Gastroesophageal sphincter (tissue), 4 donors: ENCODE measurements around the gene PITPNM1. TPM values are rescaled to one million over a fixed set of nuclear protein-coding genes. Genes with fewer than 3 reads are reported as not detected.
"Not testable (repeated sequence)": the region's sequence is repeated elsewhere in the genome, so short reads cannot be mapped to it uniquely, and the experiment has no call there.

ENCODE experiments used
- ATAC-seq: fragments of 150-250 bp; one replicate; pipeline ENCODE4 v1.9.1; 2016; ENCODE audit warnings: mild to moderate bottlenecking, moderate library complexity
- H3K27ac ChIP-seq, 4 donors: fragments of 200-600 bp; sonication (generic) in 3 of 4; 1 replicate in 3 of 4; 2 replicates in 1 of 4; pipeline ENCODE4 v1.5.1; 2016 to 2019
- H3K27me3 ChIP-seq: fragments of 200-600 bp; sonication (generic); one replicate; pipeline ENCODE4 v1.5.1; 2019
- H3K36me3 ChIP-seq, 2 donors: fragments of 200-600 bp; sonication (generic); one replicate each; pipeline ENCODE4 v1.5.1; 2019; ENCODE audit warnings: control low read depth in 1 of 2
- H3K4me1 ChIP-seq, 3 donors: fragments of 200-600 bp; sonication (generic); 1 replicate in 2 of 3; 2 replicates in 1 of 3; pipeline ENCODE4 v1.5.1; 2016 to 2019; ENCODE audit warnings: control low read depth in 2 of 3
- H3K4me3 ChIP-seq, 2 donors: fragments of 200-600 bp; sonication (generic); one replicate each; pipeline ENCODE4 v1.5.1; 2019; ENCODE audit warnings: mild to moderate bottlenecking in 1 of 2, moderate library complexity in 1 of 2
- H3K9me3 ChIP-seq, 3 donors: fragments of 200-600 bp; sonication (generic); one replicate each; pipeline ENCODE4 v1.5.1; 2017 to 2019; ENCODE audit warnings: control low read depth in 2 of 3
- EP300 ChIP-seq: sonication (generic); formaldehyde crosslinking; IDR thresholded peaks from one replicate; pipeline ENCODE4 v1.6.1; 2017; ENCODE audit warnings: antibody characterized with exemption, mild to moderate bottlenecking
- POLR2A ChIP-seq, 2 donors: fragments of 450-650 bp; IDR thresholded peaks; one replicate each; pipeline ENCODE4 v1.6.1; 2017; ENCODE audit warnings: antibody characterized with exemption in 2 of 2, mild to moderate bottlenecking in 2 of 2, moderate library complexity in 1 of 2
- POLR2AphosphoS5 ChIP-seq: sonication (generic); formaldehyde crosslinking; IDR thresholded peaks from one replicate; pipeline ENCODE4 v1.6.1; 2017; ENCODE audit warnings: antibody characterized with exemption
- WGBS, 2 donors: methylation state at CpG; one replicate each; pipeline ENCODE4 v1.1.5; 2018; ENCODE audit warnings: low coverage in 1 of 2; 5-methylcytosine and 5-hydroxymethylcytosine counted together
- total RNA-seq, 4 donors: library from RNA; depleted of rRNA; stranded (reverse); fragments of >200 nt; gene quantifications; one replicate each; pipeline ENCODE4 v1.1.0, GENCODE V29; 2016
- TF ChIP-seq, protein P1 (sequence below), 4 experiments: fragments of 200-600 bp in 2 of 4; fragments of 450-650 bp in 2 of 4; sonication (generic) in 1 of 4; IDR thresholded peaks; one replicate each; pipeline ENCODE4 v1.5.1; 2017 to 2019; ENCODE audit warnings: antibody characterized with exemption in 4 of 4, mild to moderate bottlenecking in 2 of 4, moderate library complexity in 2 of 4

Gene PITPNM1
- total RNA-seq, 4 donors from 2014 or later, result 9.5 to 18.7 (median 15.4) TPM

DNA sequence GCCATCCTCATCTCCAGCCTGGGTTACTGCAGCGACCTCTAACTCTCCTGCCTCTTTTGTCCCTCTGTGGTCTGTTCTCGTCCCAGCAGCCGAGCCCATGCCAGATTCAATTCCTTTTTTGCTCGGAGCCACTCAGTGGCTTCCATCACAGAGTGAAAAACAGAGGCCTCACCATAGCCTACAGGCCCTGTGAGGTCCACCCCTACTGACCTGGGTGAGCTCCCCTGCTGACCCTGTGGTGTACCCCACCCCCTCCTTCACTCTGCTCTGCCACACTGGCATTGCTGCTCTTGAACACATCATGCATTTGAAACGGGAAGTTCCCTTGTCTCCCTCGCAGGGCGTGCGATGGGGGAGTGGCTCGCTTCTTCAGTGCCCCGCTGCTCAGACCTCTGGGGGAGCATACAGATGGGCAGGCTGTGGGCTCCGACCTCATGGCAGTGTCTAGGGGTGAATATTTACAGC, 20.3 kb downstream of the PITPNM1 start:
- Histone ChIP-seq H3K4me1 (peaks cover 0 to 42% (median 18%) of the 10 kb centered on the region in 3 donors), H3K9me3 (no peaks in the 10 kb centered on the region), H3K4me3 (no peak overlapping the region), H3K27ac (peak overlapping the region in 1 of 4 donors; percentile 2), H3K36me3 (peaks cover 0 to 32% of the 10 kb centered on the region in 2 donors), H3K27me3 (no peaks in the 10 kb centered on the region)
- WGBS, 2 donors, result 58 to 86% methylated on average over 9 to 11 of the region's 11 CpGs
- TF ChIP-seq POLR2AphosphoS5 (no peak), EP300 (no peak), POLR2A (IDR thresholded peaks at IDR 0.05) (no peak)
- TF ChIP-seq, protein P1, sequence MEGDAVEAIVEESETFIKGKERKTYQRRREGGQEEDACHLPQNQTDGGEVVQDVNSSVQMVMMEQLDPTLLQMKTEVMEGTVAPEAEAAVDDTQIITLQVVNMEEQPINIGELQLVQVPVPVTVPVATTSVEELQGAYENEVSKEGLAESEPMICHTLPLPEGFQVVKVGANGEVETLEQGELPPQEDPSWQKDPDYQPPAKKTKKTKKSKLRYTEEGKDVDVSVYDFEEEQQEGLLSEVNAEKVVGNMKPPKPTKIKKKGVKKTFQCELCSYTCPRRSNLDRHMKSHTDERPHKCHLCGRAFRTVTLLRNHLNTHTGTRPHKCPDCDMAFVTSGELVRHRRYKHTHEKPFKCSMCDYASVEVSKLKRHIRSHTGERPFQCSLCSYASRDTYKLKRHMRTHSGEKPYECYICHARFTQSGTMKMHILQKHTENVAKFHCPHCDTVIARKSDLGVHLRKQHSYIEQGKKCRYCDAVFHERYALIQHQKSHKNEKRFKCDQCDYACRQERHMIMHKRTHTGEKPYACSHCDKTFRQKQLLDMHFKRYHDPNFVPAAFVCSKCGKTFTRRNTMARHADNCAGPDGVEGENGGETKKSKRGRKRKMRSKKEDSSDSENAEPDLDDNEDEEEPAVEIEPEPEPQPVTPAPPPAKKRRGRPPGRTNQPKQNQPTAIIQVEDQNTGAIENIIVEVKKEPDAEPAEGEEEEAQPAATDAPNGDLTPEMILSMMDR (IDR thresholded peaks at IDR 0.05), result no peak
- no peak for ATAC-seq

DNA sequence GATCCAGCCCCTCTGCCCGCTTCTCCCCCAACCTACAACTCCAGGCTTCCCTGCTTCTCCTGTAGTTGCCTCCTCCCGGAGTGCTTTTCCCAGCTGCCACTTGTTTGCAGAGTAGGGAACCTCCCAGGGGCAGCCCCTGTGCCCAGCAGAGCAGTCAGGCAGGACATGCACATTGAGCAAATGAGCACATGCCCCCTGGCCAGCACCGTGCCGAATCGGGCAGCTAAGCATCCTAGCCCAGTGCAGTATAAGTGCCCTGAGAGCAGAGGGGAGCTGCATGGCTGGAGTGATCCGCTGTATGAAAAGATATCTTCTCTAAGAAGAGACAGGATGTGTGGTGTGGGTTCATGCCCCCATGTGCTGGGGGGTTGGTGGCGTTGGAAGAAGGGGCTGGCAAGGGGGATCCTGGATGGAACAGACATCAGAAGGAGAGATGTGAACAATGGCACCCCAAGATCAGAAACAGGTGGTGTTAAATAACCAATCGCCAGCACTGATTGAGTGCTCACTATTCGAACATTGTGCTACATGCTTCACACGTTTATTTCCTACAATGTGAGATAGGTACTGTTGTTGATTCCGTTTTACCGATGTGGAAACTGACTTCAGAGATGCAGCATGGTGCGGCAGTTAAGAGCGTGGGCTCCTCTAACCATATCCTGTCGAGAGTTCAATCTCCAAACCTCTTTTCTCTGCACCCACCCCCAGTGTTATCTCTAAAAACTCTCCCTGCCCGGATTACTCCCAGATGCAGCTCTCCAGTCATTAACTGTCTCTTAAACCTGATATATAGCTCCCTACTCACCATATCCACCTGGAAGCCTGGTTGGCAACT, 21.1 kb downstream of the PITPNM1 start:
- ATAC-seq, result no peak
- Histone ChIP-seq H3K36me3 (peaks cover 0 to 23% of the 10 kb centered on the region in 2 donors), H3K27me3 (no peaks in the 10 kb centered on the region), H3K4me1 (peaks cover 0 to 42% (median 18%) of the 10 kb centered on the region in 3 donors), H3K9me3 (no peaks in the 10 kb centered on the region), H3K27ac (peak overlapping the region in 3 of 4 donors; percentile 83 to 90 (median 85)), H3K4me3 (peak overlapping the region in 1 of 2 donors; percentile 59)
- TF ChIP-seq, protein P1 (IDR thresholded peaks at IDR 0.05), result no peak
- no peak for TF ChIP-seq POLR2A (IDR thresholded peaks at IDR 0.05)
- no peak for TF ChIP-seq POLR2AphosphoS5
- no peak for TF ChIP-seq EP300
- 79 to 91% methylated on average over 9 to 10 of the region's 16 CpGs for WGBS, 2 donors

DNA sequence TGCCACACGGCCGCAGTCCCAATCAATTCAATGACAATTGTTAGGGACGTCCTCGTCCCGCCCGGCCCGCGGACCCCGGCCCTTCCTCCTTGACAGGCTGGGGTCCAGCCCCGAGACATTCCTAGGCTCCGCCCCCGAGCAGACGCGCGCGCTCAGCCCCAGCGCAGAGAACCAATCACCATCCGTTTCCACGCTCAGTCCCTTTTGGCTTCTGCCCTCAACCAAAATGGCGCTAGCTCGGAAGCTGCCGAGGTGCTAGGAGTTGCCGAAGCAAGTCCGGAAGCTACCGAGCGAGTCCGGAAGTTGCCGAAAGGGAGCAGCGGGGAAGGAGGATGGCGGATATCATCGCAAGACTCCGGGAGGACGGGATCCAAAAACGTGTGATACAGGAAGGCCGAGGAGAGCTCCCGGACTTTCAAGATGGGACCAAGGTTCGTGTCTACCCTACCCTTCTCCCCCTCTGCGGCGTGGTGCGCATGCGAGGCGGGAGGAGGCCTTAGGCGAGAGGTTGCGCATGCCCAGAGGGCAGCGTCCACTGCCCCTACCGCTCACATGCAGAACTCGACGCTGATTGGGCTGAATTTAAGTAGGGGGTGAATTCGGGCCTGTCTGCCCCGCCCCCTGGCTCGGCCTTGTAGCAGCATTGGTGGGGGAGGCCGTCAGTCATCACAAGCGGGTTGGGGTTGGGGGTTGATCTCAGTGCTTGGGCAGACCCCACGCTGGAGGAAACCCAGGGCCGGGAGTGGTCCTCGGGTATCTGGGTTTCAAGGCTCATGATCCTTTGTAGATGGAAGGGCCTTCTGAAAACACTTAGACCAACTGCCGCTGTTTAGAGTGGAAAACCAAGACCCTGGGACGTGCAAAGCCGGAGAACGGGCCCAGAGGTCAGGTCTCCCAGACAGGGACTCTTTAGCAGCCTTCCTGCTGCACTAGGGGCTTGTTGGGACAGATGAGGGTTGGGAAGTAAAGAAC, 22.1 kb downstream of the PITPNM1 start, which contains the start of gene AIP:
AIP (plus strand) TSS at position 200 of the 972 bp plus-strand sequence; CDS start at position 333, 133 bp downstream.
- peak; percentile 99 for ATAC-seq
- WGBS, 2 donors, result 0 to 14% methylated on average over 11 to 38 of the region's 60 CpGs
- TF ChIP-seq POLR2A (IDR thresholded peaks at IDR 0.05) (peak in 1 of 2 donors; percentile 52), POLR2AphosphoS5 (peak; percentile 60), EP300 (no peak)
- TF ChIP-seq, protein P1 (IDR thresholded peaks at IDR 0.05), result peak in 3 of 4 experiments; percentile 22 to 60 (median 60)

DNA sequence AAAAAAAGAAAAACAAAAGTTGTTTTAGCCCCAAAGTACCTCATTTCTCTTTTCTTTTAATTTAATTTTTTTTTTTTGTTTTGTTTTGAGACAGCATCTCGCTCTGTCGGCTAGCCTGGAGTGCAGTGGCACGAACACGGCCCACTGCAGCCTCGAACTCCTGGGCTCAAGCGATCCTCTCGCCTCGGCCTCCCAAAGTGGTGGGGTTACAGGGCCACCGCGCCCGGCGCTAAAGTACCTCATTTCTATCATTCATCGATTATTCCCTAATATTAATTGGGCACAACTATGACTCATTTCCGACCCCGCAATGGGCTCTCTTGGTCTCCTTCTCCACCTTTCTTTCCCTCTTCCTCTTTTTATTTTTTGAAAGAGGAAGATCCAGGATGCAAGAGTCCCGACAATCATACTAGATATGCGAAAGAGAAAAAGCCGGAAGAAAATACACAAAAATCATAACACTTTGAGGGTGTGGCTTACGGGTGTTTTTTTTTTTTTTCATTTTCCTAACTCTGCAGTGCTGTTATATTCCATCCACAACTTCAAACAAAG, 22.8 kb downstream of the PITPNM1 start:
- H3K27me3 ChIP-seq, result no peaks in the 10 kb centered on the region
- peaks cover 0 to 42% (median 18%) of the 10 kb centered on the region in 3 donors for H3K4me1 ChIP-seq
- H3K4me3 ChIP-seq, result peak overlapping the region; percentile 59 to 81
- peak; percentile 25 for ATAC-seq
- WGBS, 2 donors, result 35 to 55% methylated on average over 19 of the region's 19 CpGs
- TF ChIP-seq EP300 (no peak), POLR2A (IDR thresholded peaks at IDR 0.05) (no peak), POLR2AphosphoS5 (no peak)
- TF ChIP-seq, protein P1 (IDR thresholded peaks at IDR 0.05), result no peak
- peak overlapping the region; percentile 74 to 90 (median 84) for H3K27ac ChIP-seq
- peaks cover 0 to 9% of the 10 kb centered on the region in 2 donors for H3K36me3 ChIP-seq
- no peaks in the 10 kb centered on the region for H3K9me3 ChIP-seq

More for the DNA sequence above, 22.1 kb downstream of the PITPNM1 start, which contains the start of gene AIP:
- H3K27ac ChIP-seq, result peak within 1 kb of the TSS; percentile 74 to 90 (median 84)
- peaks cover 0 to 16% of the 10 kb centered on the region in 2 donors for H3K36me3 ChIP-seq
- peaks cover 0 to 42% (median 18%) of the 10 kb centered on the region in 3 donors for H3K4me1 ChIP-seq
- peak within 1 kb of the TSS; percentile 59 to 81 for H3K4me3 ChIP-seq
- H3K27me3 ChIP-seq, result no peaks in the 10 kb centered on the region
- no peaks in the 10 kb centered on the region for H3K9me3 ChIP-seq

DNA sequence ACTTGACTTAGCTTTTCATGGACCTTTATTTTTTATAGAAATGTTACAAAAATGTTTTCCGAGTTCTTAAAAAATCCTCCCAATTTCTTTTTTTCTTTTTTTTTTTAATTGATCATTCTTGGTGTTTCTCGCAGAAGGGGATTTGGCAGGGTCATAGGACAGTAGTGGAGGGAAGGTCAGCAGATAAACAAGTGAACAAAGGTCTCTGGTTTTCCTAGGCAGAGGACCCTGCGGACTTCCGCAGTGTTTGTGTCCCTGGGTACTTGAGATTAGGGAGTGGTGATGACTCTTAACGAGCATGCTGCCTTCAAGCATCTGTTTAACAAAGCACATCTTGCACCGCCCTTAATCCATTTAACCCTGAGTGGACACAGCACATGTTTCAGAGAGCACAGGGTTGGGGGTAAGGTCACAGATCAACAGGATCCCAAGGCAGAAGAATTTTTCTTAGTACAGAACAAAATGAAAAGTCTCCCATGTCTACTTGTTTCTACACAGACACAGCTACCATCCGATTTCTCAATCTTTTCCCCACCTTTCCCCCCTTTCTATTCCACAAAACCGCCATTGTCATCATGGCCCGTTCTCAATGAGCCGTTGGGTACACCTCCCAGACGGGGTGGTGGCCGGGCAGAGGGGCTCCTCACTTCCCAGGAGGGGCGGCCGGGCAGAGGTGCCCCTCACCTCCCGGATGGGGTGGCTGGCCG, 27.7 kb downstream of the PITPNM1 start:
- H3K36me3 ChIP-seq, H3K27ac ChIP-seq, H3K4me3 ChIP-seq, H3K27me3 ChIP-seq, ATAC-seq, H3K4me1 ChIP-seq, H3K9me3 ChIP-seq: not testable (repeated sequence)
- 90% methylated on average over 8 of the region's 16 CpGs; no CpG with 5 or more reads in 1 of the 2 donors for WGBS, 2 donors

DNA sequence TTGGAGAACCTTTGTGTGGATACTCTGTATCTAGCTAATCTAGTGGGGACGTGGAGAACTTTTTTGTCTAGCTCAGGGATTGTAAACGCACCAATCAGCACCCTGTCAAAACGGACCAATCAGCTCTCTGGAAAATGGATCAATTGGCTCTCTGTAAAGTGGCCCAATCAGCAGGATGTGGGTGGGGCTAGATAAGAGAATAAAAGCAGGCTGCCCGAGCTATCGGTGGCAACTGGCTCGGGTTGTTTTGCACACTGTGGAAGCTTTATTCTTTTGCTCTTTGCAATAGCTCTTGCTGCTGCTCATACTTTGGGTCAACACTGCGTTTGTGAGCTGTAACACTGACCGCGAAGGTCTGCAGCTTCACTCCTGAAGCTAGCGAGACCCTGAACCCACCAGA, 28.5 kb downstream of the PITPNM1 start:
- not testable (repeated sequence) for H3K4me3 ChIP-seq, ATAC-seq, H3K36me3 ChIP-seq, H3K27ac ChIP-seq, H3K27me3 ChIP-seq, H3K9me3 ChIP-seq, H3K4me1 ChIP-seq
- WGBS, 2 donors, result 79% methylated on average over 9 of the region's 10 CpGs; no CpG with 5 or more reads in 1 of the 2 donors
